T-helper 9 cell (primary cell): ENCODE data around the gene DAZAP1.
"Not testable (repeated sequence)": the region's sequence is repeated elsewhere in the genome, so short reads cannot be mapped to it uniquely, and the experiment has no call there.

Experiments used
- DNase-seq: peaks from one replicate; pipeline ENCODE4 v3.0.0-alpha.2; 2020

Gene DAZAP1

DNA sequence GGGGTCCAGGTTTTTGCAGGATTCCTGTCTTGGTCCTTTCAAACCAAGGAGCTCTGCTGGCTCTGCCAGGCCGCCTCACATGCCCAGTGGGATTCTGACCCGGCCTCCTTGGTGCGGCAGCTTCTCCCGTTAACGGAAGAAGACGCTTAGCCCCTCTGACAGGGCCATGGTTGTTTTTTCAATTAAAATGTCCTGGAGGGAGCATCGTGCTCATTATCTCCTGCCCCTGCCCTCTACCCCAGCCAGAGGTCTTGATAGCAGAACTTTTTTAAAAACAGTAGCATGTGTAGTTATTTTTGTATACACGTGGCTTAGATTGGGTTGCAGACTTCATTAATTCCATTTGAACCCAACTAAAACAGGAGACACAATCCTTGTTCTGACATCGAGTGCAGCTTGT, 19.4 kb downstream of the DAZAP1 start:
- DNase-seq: no peak

DNA sequence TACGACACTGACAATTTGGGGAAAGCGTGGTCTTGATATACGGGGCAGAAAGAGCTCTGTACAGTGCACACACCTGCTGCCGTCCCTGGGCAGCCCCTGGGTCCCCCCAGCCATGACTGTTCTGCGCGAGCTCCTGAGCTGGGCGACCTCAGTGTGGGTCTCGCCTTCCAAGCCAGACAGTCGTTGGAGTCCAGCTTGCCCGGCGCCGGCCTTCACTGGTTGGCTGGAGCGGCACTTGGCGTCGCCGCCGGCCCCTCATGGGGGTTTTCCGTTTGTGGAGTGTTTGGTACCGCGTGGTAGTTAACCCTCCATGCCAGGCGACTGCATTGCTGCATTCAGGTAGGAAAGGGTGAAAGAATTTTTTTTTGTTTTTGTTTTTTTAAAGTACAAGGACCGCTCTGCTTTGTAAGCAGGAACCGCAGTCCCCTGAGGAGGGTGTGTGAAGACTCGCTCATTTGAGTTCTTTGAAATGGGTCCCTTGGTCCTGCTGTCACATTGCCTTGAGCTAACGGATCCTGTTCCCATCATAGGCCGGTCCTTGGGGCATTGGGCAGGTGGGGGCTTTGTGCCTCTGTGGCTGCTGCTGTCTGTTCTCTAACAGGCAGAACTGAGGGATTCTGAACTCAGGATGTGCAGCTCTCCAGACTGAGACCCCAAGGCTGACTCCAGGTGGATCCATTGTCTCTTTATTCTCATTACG, 20.0 kb downstream of the DAZAP1 start:
- no peak for DNase-seq

DNA sequence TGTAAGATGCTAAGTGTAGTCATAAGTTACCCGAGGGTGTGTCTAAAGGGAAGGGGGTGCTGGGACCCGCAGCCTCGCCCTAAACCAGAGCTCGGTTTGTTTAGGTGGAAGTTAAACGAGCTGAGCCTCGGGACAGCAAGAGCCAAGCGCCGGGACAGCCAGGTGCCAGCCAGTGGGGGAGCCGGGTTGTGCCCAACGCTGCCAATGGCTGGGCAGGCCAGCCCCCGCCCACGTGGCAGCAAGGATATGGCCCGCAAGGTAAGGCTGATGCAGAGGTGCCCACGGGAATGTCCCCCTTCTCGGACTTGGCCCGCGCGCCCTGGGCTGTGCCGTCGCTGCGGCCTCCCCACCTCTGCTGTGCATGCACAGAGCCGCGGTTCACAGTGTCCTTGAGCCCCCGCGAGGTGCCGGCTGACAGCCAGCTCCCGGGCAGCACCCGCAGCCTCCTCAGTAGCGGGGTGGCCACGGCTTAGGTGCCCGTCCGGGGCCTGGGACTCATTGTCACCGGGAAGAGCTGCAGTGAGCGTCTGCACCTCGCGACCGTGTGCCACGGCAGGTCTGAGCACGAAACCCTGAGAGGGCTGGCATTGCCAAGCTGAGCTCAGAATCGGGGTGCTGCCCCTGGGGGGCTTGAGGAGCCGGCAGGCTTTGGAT, 21.5 kb downstream of the DAZAP1 start:
- no peak for DNase-seq

DNA sequence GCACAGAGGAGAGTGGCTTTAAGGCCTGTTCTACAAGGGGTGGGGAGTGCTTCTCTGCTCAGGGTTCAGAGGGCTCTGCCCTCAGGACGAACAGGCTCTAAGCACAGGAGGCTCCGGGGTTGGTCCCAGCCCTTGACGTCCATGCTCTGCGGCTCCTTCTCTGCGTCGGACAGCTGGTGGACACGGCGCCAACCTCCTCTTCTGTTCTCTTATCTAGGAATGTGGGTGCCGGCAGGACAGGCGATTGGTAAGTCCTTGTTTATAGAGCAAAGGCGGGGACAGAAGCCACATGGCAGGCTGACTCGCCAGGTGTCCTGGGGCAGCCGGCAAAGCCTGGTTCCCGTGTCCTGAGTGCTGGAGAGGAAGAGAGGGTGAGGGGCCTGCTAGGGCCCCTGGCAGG, 22.4 kb downstream of the DAZAP1 start:
- DNase-seq: no peak

DNA sequence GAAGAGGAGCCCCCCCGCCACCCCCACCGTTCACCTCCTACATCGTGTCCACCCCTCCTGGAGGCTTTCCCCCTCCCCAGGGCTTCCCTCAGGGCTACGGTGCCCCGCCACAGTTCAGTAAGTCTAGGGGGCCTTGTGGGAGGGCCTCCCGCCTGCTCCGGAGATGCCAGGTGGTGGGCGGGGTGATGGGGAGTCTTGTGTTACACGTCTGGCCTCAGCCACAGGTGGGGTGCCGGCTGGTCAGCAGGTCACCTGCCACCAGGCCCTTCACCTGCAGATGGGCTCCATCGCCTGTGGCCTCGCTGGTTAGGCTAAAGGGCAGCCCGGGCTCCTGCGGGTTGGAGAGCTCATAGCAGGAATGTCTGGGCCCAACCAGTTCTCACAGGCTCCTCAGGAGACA, 22.9 kb downstream of the DAZAP1 start:
- DNase-seq: no peak

DNA sequence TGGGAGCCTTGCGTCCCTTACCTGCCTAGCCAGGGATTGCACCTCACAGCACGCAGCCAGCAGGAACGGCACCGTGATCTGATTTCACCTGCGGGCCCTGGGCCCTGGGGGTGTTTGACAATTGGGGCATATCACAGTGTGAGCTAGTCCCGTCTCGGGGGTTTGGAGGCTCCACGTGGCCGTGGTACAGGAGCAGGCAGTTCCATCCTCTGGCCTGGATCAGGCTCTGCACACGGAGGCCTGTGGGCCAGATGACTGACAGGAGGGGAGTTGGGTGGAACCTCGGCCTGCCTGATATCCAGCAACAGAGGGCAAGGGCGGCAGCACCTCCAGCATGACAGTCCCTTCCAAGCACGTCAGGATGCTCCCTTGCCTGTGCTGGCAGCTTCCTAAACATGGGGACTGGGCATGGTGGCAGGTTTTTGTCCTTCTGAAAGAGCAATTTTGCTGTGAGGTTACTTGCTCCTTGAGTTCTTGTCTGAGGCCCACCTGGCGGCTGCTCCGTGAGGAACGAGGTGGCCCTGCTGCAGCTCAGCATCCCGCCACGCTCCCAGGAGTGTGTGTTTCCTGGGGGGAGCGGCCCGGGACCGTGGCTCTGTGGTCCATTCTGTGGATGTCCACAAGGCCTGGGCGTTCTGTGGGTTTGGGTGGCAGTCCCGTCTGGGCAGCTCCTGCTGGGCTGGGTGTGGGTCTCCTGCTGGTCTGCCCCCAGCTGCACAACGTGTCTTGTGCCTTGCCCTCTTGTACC, 24.5 kb downstream of the DAZAP1 start:
- DNase-seq: no peak

DNA sequence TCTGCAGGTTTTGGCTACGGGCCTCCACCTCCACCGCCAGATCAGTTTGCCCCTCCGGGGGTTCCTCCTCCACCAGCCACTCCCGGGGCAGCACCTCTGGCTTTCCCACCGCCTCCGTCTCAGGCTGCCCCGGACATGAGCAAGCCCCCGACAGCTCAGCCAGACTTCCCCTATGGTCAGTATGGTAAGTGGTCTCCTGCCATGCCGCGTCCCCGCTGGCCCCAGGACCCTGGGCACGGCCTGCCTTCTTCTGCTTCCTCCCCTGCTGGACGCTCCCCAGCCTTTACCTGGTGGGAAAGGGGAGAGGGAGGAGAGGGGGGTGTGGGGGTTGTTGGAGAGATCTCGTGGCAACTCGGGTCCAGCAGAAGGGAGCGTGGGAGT, 25.1 kb downstream of the DAZAP1 start:
- no peak for DNase-seq

DNA sequence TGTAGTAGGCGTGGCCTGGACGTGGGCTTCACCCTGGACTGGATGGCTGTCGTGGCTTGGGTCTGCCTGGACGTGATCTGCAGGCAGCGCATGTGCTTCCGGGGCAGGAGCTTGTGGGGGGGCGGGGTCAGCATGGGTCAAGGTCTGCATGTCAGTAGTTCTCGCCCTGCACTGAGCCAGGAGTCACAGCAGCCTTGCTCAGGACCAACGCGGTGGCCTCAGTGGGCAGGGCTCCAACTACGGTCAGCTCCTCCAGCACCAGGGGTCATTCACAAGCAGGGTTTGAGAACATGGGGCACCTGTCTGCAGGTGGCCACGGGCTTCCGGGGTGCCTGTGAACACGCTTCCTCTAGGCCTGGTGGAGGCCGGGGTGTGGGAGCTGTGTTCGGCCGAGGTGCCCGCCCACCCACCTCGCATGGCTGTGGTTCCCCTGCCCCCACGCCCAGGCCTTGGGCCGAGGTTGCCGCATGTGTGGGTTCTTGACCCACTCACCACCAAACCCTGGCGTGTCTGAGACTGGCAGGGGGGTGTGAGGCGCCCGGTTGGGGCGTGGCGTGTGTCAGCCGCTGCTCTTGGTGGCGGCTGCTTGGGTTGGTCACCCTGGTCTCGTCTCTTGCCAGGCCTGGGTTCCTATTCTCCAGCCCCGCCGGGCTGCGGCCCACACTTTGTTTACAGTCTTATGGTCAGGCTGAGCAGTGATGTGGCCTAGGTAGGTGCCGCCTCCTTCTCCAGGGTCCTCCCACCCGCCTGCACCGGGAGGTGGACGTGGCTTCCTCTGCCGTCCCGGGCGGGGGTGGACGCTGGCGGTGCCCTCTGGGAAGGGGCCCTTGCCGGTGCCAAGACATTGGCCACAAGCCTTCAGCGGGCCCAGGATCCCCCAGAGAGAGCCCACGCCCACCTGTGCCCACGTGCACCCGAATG, 26.0 kb downstream of the DAZAP1 start:
- no peak for DNase-seq

DNA sequence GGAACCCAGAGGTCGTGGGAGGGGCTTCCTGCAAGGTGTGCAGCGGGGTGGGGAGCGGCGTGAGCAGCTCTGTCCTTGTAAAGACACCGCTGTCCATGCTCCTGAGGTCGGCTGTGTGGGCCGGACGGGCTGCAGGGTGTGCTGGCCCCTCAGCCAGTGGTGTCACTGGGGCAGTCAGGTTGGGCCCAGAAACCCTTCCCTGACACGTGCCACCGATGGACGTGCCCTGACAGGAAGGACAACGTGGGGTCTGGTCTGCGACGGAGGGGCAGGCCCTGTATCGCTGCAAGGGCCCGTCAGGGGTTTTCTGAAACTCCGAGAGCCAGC, 26.6 kb downstream of the DAZAP1 start:
- DNase-seq: no peak

DNA sequence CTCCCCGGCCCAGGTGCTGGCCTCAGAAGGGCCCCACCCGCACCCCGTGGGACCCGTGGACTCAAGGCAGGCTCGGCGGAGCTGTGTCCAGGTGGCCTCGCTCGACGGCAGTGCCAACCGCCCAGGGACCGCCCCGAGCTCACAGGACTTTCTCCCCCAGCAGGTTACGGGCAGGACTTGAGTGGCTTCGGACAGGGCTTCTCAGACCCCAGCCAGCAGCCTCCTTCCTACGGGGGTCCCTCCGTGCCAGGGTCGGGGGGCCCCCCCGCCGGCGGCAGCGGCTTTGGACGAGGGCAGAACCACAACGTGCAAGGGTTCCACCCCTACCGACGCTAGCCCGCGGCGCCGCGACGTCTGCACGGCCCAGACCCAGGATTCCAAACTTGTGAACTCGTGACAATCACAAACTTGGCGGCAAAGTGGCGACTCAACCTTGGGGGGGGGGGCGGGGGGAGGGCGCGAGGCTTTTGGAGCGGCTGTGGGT, 27.2 kb downstream of the DAZAP1 start:
- DNase-seq: no peak

DNA sequence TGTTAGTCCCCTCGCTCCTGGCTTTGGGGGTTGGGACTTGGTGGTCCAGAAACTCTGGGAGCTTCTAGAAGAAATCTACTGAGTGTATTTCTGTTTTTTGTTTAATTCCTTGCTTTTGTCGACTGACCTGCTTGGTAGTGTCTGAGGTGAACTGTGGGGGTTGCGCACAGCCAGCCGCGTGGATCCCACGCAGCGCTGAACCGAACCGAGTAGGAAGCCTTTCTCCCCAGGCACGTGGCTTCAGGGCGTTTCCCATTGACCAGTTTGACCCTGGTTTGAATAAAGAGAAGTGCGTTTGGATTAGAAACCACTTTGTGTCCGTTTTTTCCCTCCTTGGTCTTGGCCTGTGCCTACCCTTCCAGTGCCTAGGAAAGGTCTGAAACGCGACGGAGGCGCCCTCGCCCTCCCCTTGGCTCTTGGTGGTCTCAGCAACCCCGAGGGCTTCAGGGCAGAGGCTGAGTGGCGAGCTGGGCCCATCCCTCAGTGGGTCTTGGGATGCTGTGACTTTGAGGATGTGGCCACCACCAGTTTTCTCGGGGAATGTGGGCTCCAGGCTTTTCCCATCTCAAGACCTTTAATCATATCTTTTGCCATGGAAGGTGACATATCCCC, 28.1 kb downstream of the DAZAP1 start:
- no peak for DNase-seq

DNA sequence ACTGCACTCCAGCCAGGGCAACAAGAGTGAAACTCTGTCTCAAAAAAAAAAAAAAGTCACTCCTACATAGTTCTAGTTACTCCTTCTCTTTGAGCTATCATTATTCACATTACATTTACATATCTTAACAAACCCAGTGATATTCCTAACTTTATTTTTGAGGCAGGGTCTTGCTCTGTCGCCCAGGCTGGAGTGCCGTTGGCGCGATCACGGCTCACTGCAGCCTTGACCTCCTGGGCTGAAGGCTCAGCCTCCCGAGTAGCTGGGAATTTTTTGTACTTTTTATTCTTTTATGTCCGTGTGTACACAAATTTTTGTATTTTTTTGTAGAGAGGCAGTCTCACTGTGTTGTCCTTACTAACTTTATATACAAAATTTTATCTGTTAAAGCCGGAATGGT, 30.2 kb downstream of the DAZAP1 start:
- DNase-seq: no peak

DNA sequence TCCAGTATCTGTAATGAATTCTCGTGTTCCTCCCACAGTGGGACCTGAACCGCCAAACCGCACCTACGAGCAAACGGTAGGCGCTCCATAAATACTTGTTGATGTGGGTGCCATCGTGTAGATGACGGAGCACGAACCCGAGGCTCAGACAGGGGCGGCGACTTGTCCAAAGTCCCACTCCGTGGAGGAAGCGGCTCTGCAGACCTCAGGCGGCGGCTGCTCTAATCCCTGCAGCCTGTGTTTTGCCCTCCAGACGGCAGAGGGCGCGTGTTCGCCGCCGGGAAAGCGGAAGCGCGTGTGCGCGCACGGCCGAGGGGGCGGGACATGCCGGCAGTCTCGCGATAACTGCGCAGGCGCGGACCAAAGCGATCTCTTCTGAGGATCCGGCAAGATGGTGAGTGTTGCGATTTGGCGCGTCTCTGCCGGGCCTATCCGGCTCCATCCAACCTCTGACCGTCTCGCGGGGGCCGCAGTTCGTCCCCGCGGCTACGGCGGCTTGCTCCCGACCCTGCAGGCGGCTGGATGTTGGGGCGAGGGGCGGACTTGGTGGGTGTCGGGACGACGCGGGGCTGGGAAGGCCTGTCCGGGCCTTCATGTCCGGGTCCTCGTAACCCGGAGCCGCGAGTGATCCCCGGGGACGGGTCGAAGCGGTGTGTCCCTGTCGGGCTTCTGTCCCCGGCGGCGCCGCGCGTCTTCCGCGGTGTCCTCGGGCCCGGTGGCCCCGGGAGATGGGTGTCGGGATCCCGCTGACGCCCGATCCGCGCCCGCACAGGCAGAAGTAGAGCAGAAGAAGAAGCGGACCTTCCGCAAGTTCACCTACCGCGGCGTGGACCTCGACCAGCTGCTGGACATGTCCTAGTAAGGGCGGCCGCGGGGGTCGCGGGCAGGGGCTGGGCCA, 30.9 kb downstream of the DAZAP1 start, which contains the start of gene RPS15:
Gene RPS15, plus strand, starts transcription at position 362 of the 898 bp plus-strand sequence. Its CDS starts 30 bp downstream, at position 392.
- DNase-seq: peak; percentile 95

DNA sequence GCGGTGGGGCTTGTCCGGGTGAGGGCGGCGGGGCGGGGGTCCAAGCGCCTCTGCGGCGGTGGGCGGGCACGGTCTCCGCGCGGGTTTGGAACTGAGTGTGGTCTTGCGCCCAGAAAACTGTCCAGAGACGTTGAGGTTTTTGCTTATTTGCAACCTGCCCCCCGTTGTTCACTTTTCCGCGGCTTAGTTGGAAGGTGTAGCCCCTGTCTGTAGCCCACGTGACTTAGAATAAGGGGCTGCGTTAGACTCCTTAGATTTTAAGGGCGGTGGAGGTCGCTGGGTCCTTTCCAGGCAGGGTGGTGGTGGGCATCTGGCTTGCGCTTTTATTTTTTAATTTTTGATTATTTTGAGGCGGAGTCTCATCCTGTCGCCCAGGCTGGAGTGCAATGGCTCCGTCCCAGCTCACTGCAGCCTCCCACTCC, 31.6 kb downstream of the DAZAP1 start:
- DNase-seq: no peak

DNA sequence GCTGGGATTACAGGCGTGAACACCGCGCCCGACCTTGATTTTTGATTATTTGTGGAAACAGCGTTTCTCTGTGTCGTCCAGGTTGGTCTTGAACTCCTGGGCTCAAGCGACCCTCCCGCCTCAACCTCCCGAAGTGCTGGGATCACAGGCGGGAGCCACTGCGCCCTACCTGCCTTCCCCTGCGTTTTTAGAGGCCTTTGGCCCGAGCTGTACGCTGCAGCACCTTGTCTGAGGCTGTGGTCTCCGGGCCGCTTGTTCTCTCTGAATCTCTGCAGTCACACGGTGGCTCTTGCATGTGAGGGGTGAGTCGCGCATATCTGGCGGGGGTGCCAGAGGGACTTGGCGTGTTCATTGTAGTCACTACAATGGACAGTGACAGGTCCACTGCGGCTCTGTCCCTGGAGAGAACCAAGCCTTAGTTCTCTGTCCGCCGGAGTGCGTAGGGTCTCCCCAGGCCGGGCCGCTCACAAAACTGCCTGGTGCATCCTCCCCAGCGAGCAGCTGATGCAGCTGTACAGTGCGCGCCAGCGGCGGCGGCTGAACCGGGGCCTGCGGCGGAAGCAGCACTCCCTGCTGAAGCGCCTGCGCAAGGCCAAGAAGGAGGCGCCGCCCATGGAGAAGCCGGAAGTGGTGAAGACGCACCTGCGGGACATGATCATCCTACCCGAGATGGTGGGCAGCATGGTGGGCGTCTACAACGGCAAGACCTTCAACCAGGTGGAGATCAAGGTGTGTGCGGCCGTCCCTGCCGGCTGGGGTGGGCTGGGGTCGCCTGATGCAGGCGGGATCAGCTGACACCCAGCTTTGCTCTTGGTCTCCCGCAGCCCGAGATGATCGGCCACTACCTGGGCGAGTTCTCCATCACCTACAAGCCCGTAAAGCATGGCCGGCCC, 32.4 kb downstream of the DAZAP1 start:
- not testable (repeated sequence) for DNase-seq

DNA sequence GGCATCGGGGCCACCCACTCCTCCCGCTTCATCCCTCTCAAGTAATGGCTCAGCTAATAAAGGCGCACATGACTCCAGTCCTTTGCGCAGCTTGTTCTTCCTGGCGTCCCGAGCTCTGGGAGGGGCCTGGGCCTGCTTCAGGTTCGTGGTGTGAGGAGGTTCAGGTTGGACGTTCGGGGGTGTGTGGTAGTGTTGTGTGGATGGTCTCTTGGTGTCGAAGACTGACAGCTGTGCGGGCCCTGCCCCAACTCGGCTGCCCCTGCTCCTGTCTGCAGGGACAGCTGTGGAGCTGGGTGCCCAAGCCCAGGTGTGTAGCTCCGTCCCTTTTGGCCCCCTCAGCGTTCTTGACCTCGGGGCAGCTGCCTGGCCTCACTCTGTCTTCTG, 33.0 kb downstream of the DAZAP1 start:
- DNase-seq: no peak

DNA sequence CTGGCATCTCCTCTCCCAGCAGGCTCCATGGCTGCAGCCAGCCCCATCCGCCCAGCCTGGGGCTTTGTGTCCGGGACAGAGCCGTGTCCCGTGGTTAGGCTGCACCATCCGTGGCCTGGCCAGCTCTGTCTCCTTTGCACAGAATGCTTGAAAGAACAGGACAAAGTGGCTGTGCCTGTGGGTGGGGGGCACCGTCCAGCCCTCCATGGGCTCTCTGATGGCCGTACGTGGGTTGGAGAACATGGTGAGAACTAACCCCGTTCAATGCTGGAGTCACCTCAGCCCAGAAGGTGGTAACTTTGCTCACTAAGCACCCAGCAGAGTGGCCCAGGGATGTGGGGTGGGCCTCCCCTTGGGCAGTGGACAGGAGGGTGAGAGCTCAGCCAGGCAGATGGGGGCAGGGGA, 33.6 kb downstream of the DAZAP1 start:
- no peak for DNase-seq

DNA sequence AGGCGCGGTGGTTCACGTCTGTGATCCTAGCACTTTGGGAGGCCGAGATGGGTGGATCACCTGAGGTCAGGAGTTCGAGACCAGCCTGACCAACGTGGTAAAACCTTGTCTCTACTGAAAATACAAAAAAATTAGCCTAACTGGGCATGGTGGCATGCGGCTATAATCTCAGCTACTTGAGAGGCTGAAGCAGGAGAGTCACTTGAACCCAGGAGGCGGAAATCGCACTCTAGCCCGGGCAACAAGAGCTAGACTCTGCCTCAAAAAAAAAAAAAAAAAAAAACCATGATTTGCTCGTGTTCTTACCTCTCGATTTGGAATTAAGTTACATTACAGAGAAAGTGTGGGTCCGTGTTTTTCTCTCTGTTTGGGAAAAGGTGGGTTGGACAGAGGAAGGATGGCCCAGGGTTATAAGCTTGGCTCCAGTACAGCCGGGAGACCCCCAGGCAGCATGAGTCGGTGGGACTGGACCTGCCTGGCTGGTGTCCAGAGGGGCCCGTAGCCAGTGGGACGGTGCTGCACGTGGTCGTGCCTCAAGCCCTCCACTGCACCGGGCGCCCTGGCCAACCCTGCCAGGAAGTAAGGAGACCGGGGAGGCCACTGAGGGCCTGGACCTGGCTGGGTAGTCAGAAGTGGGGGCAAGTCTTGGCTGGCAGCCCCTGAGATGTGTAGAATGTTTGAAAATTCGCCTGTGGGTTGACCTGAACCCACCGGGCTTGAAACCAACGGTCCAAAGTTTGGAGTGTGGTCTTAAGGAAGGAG, 34.5 kb downstream of the DAZAP1 start:
- DNase-seq: no peak

DNA sequence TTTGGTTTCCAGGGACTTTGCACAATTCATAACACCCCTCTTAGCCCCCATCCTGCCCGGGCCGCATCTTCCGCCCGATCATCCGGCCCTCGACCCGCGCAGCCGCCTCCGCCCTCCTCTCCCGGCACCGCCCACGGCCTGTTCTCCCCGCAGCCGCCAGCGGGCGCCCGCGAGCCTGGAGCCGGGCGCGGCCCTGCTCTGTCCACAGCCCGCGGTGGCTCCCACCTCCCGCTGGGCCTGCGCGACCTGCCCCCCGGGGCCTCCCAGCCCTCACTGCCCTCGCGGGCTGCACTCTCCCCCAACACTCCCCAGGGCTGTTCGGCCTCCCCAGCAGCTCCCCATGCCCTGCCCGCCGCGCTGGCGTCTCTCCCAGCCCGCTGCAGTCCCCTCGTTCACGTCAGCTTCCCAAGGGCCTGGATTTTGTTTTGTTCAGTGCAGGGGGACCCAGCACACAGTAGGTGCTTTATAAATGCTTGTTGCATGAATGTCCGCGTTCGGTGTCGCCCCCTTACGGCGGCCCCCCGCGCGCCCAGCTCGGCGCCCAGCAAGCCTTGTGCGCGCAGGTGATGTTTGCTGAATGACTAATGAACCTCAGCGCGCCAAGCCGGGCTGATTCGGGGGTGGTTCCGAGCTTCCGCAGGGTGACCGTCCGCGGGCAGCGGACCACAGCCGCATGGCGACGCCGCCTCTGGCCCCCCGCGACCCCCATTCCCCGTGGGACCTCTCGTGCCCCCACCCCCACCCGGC, 38.0 kb downstream of the DAZAP1 start:
- DNase-seq: peak; percentile 71
